Activated T-cell treated with anti-CD3 and anti-CD28 coated beads for 4 hours (primary cell): ENCODE measurements around the gene FNDC3B.

Experiments
- DNase-seq: peaks from one replicate; pipeline ENCODE4 v3.0.0-alpha.2; 2020

The FNDC3B gene

GRCh38 chr3:172199850-172200369 lies 160.5 kb downstream of the FNDC3B start:
- no peak for DNase-seq

- no peak for DNase-seq
These were observed 161.9 kb downstream of the FNDC3B start for GRCh38 chr3:172201136-172201869.

GRCh38 chr3:172201870-172202236 lies 162.5 kb downstream of the FNDC3B start:
- no peak for DNase-seq

GRCh38 chr3:172202797-172203196 lies 163.4 kb downstream of the FNDC3B start:
- DNase-seq: no peak

- DNase-seq: no peak
These were observed 164.3 kb downstream of the FNDC3B start for GRCh38 chr3:172203522-172204258.

- no peak for DNase-seq
These were observed 165.3 kb downstream of the FNDC3B start for GRCh38 chr3:172204716-172205115.

- DNase-seq: no peak
These were observed 169.4 kb downstream of the FNDC3B start for GRCh38 chr3:172208586-172209332.

GRCh38 chr3:172209333-172210321 lies 170.2 kb downstream of the FNDC3B start:
- DNase-seq: no peak

GRCh38 chr3:172210355-172210754 lies 171.0 kb downstream of the FNDC3B start:
- no peak for DNase-seq

- no peak for DNase-seq
These were observed 171.7 kb downstream of the FNDC3B start for GRCh38 chr3:172211123-172211522.

- DNase-seq: no peak
These were observed 173.8 kb downstream of the FNDC3B start for GRCh38 chr3:172213200-172213599.

- DNase-seq: no peak
These were observed 174.5 kb downstream of the FNDC3B start for GRCh38 chr3:172213904-172214303.

- DNase-seq: no peak
These were observed 176.9 kb downstream of the FNDC3B start for GRCh38 chr3:172216267-172216666.

- DNase-seq: no peak
These were observed 177.5 kb downstream of the FNDC3B start for GRCh38 chr3:172216911-172217310.

GRCh38 chr3:172217877-172218276 lies 178.5 kb downstream of the FNDC3B start:
- DNase-seq: no peak

- DNase-seq: no peak
These were observed 179.3 kb downstream of the FNDC3B start for GRCh38 chr3:172218350-172219323.

GRCh38 chr3:172219750-172220149 lies 180.4 kb downstream of the FNDC3B start:
- DNase-seq: no peak

- DNase-seq: no peak
These were observed 182.2 kb downstream of the FNDC3B start for GRCh38 chr3:172221547-172221946.

GRCh38 chr3:172222478-172223071 lies 183.2 kb downstream of the FNDC3B start:
- DNase-seq: no peak

GRCh38 chr3:172223870-172224269 lies 184.5 kb downstream of the FNDC3B start:
- DNase-seq: no peak
